Measurements from ENCODE around the gene CD274.
"Not testable (repeated sequence)": the region's sequence is repeated elsewhere in the genome, so short reads cannot be mapped to it uniquely, and the experiment has no call there.

CD274 gene

GRCh38 chr9:5466766-5467165 is 16.4 kb downstream of the CD274 start:
- DNase-seq (ENCODE audit: low spot score) = no peak

- no peak for DNase-seq (ENCODE audit: low spot score)
These were observed 18.5 kb downstream of the CD274 start for GRCh38 chr9:5468850-5469249.

GRCh38 chr9:5470122-5470521 is 19.8 kb downstream of the CD274 start:
- no peak for DNase-seq (ENCODE audit: low spot score)

GRCh38 chr9:5470816-5471215 is 20.5 kb downstream of the CD274 start:
- DNase-seq (ENCODE audit: low spot score) = no peak

- not testable (repeated sequence) for DNase-seq (ENCODE audit: low spot score)
These were observed 25.3 kb downstream of the CD274 start for GRCh38 chr9:5475611-5476010.

- DNase-seq (ENCODE audit: low spot score) = no peak
These were observed 27.9 kb downstream of the CD274 start for GRCh38 chr9:5478206-5478605.

- no peak for DNase-seq (ENCODE audit: low spot score)
These were observed 29.8 kb downstream of the CD274 start for GRCh38 chr9:5479994-5480694.

- DNase-seq (ENCODE audit: low spot score) = no peak
These were observed 30.6 kb downstream of the CD274 start for GRCh38 chr9:5480919-5481318.

GRCh38 chr9:5481322-5482040 is 31.1 kb downstream of the CD274 start:
- DNase-seq (ENCODE audit: low spot score) = no peak

GRCh38 chr9:5482194-5482593 is 31.9 kb downstream of the CD274 start:
- no peak for DNase-seq (ENCODE audit: low spot score)

- DNase-seq (ENCODE audit: low spot score) = no peak
These were observed 33.0 kb downstream of the CD274 start for GRCh38 chr9:5483306-5483705.

GRCh38 chr9:5485378-5486085 is 35.2 kb downstream of the CD274 start:
- DNase-seq (ENCODE audit: low spot score) = no peak

- DNase-seq (ENCODE audit: low spot score) = no peak
These were observed 36.6 kb downstream of the CD274 start for GRCh38 chr9:5486988-5487387.

- DNase-seq (ENCODE audit: low spot score) = no peak
These were observed 38.1 kb downstream of the CD274 start for GRCh38 chr9:5488221-5489008.

- no peak for DNase-seq (ENCODE audit: low spot score)
These were observed 39.5 kb downstream of the CD274 start for GRCh38 chr9:5489630-5490490.

GRCh38 chr9:5492965-5493678 is 42.8 kb downstream of the CD274 start:
- DNase-seq (ENCODE audit: low spot score) = no peak

- DNase-seq (ENCODE audit: low spot score) = peak; percentile 26
These were observed 43.6 kb downstream of the CD274 start for GRCh38 chr9:5493679-5494511.

GRCh38 chr9:5494765-5495164 is 44.4 kb downstream of the CD274 start:
- not testable (repeated sequence) for DNase-seq (ENCODE audit: low spot score)

- DNase-seq (ENCODE audit: low spot score) = no peak
These were observed 48.8 kb downstream of the CD274 start for GRCh38 chr9:5499157-5499556.
